ENCODE results near the gene C1QA.

DNA sequence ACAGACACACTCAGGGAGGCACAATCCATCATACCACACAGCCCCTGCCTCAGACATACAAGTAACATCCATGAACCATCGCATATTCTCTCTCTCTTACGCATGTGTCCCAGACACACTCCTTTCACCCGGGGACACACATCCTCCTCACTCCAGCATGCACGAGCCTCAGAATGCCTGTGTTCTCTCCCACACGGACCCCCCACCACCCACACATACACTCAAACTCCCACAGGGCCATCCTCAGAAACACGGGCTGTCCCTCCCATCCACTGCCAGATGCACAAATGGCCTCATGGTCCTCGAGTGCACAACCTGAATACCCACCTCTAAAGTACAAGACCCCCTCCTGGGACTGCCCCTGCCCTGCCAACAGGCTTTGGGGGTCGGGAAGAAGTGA is 4.8 kb downstream of the C1QA start:
- TF ChIP-seq, protein P1, sequence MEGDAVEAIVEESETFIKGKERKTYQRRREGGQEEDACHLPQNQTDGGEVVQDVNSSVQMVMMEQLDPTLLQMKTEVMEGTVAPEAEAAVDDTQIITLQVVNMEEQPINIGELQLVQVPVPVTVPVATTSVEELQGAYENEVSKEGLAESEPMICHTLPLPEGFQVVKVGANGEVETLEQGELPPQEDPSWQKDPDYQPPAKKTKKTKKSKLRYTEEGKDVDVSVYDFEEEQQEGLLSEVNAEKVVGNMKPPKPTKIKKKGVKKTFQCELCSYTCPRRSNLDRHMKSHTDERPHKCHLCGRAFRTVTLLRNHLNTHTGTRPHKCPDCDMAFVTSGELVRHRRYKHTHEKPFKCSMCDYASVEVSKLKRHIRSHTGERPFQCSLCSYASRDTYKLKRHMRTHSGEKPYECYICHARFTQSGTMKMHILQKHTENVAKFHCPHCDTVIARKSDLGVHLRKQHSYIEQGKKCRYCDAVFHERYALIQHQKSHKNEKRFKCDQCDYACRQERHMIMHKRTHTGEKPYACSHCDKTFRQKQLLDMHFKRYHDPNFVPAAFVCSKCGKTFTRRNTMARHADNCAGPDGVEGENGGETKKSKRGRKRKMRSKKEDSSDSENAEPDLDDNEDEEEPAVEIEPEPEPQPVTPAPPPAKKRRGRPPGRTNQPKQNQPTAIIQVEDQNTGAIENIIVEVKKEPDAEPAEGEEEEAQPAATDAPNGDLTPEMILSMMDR (IDR thresholded peaks at IDR 0.05) = no peak
- TF ChIP-seq POLR2A (IDR thresholded peaks at IDR 0.05) = no peak
